Measurements from ENCODE around the gene PRND. TPM values are rescaled to one million over a fixed set of nuclear protein-coding genes. Genes with fewer than 3 reads are reported as not detected.

Gene PRND
- total and polyA plus RNA-seq, 2 of the 4 experiments (the other 2 are of a cell fraction): not detected

DNA sequence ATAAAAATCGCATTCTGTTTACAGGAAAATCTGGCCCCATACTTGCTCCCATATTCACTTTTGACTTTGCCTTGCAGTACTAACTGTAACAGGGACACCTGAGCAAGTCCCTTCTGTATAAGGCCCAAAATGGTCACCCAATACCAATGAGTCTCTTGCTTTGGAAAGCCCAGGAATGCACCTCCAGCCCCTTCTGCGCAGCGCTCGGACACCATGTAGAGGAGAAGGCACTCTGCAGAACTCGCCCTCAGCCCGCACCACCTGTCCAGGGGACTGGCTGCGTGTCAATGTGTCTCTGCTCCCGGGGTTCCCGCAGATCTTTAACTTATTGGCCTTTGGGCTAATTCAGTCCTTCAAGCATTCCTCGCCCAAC lies 746 bp upstream of the PRND start:
- H3K79me1 ChIP-seq (ENCODE audit: low read depth in 1 of 2, low read length in 2 of 2): no peaks in the 10 kb centered on the region
- H4K91ac ChIP-seq (ENCODE audit: insufficient read depth, low read depth, low read length): no peak overlapping the region
- H3K9me1 ChIP-seq (ENCODE audit: insufficient read depth, low read length): no peaks in the 10 kb centered on the region
- H2AFZ ChIP-seq (replicated peaks; ENCODE audit: low read length, poor library complexity): peak overlapping the region; percentile 33
- no peak overlapping the region for H3K23ac ChIP-seq (ENCODE audit: low read depth, low read length)
- no peak overlapping the region for H3K4ac ChIP-seq (ENCODE audit: low read depth, low read length)
- no peaks in the 10 kb centered on the region for H3K9me3 ChIP-seq (ENCODE audit: control insufficient read depth, insufficient read depth, low read length)
- no peak overlapping the region for H2BK5ac ChIP-seq (ENCODE audit: low read depth, low read length, poor library complexity, severe bottlenecking)
- POLR2A ChIA-PET (ENCODE audit: unreplicated experiment): no interaction called here
- no peak for TF ChIP-seq RCOR1 (IDR thresholded peaks at IDR 0.05; ENCODE audit: insufficient replicate concordance, low read length)
- no peak for TF ChIP-seq RAD21 (IDR thresholded peaks at IDR 0.05; ENCODE audit: low read length)
- no peak for TF ChIP-seq MAZ (IDR thresholded peaks at IDR 0.05; ENCODE audit: borderline replicate concordance, low read depth, low read length)
- ATAC-seq (ENCODE audit: low read depth) (peak; percentile 45), DNase-seq (no peak)
- BruUV-seq (replicated peaks): no TSS peak
- no peak overlapping the region for H3K4me2 ChIP-seq (ENCODE audit: low read depth, low read length)
- H3K27ac ChIP-seq (ENCODE audit: insufficient read depth, low read length): no peak overlapping the region
- CTCF ChIA-PET: interaction anchor here (1.0 kb wide), 1 partner anchor 116 kb away, joined by 3 read pairs; no protein-coding TSS in a partner anchor
- no peaks in the 10 kb centered on the region for H3K4me1 ChIP-seq (ENCODE audit: control insufficient read depth, insufficient read depth, low read length)
- no peaks in the 10 kb centered on the region for H3K36me3 ChIP-seq (ENCODE audit: control insufficient read depth, insufficient read depth, low read length)
- no peak overlapping the region for H3K4me3 ChIP-seq (ENCODE audit: insufficient read depth, low read depth, low read length)
- 34% methylated on average over 8 of the region's 10 CpGs; no CpG with 5 or more reads in 1 of the 2 experiments for WGBS, 2 experiments (ENCODE audit: extremely low coverage in 2 of 2, insufficient read length in 1 of 2)
- H3K9ac ChIP-seq (ENCODE audit: low read depth, low read length): no peak overlapping the region
- no peak overlapping the region for H2AK5ac ChIP-seq (ENCODE audit: low read depth, low read length)
- H2AK9ac ChIP-seq (replicated peaks; ENCODE audit: low read depth, low read length, poor library complexity): no peak overlapping the region
- intact Hi-C loops (cut with micrococcal nuclease): loop anchor here (1.0 kb wide), 1 partner anchor 114 kb away; no protein-coding TSS in a partner anchor
- no peak overlapping the region for H3K18ac ChIP-seq (ENCODE audit: low read depth, low read length)
- no peaks in the 10 kb centered on the region for H4K20me1 ChIP-seq (ENCODE audit: insufficient read depth, low read length)
- no peak overlapping the region for H2BK15ac ChIP-seq (ENCODE audit: low read depth, low read length)
- H3K14ac ChIP-seq (replicated peaks; ENCODE audit: low read depth, low read length): no peak overlapping the region
- no peak overlapping the region for H2BK20ac ChIP-seq (ENCODE audit: low read depth, low read length)
- H4K5ac ChIP-seq (ENCODE audit: low read depth, low read length): no peak overlapping the region
- H3K27me3 ChIP-seq (ENCODE audit: control insufficient read depth, insufficient read depth, low read length): peaks cover 25% of the 10 kb centered on the region
- no peak overlapping the region for H3K56ac ChIP-seq (ENCODE audit: extremely low read depth, insufficient read depth, low read length)
- no peak overlapping the region for H2BK120ac ChIP-seq (ENCODE audit: low read depth, low read length)
- in situ Hi-C loops (cut with MboI; ENCODE audit: low sequenced_read_pairs): no loop called here
- no peak overlapping the region for H4K8ac ChIP-seq (ENCODE audit: low read depth in 2 of 2, low read length in 2 of 2)
- dilution Hi-C loops (cut with HindIII; ENCODE audit: low sequenced_read_pairs, unreplicated experiment): no loop called here

All from IMR-90 (cell line).